GM23338 (cell line): ENCODE results near the gene IGF1R.

ENCODE experiments used
- CREB1 ChIP-seq: fragments of 250-450 bp; sonication (Bioruptor Pico); IDR thresholded peaks from 2 replicates; pipeline ENCODE4 v1.5.0; 2020; ENCODE audit warnings: low read depth, mild to moderate bottlenecking, moderate library complexity
- EZH2 ChIP-seq: fragments of 200-600 bp; sonication (generic); IDR thresholded peaks from one replicate; pipeline ENCODE4 v1.8.0; 2017; ENCODE audit warnings: antibody characterized with exemption, mild to moderate bottlenecking, low read depth; ENCODE audit not compliant: unreplicated experiment
- EZH2phosphoT487 ChIP-seq: fragments of 200-600 bp; sonication (generic); IDR thresholded peaks from one replicate; pipeline ENCODE4 v1.8.1; 2018; ENCODE audit warnings: antibody characterized with exemption; ENCODE audit not compliant: unreplicated experiment
- POLR2AphosphoS5 ChIP-seq: IDR thresholded peaks from 2 replicates; pipeline ENCODE4 v1.6.1; 2016; ENCODE audit warnings: antibody characterized with exemption, low read depth
- TF ChIP-seq, protein P1 (sequence below), 2 experiments: fragments of 200-600 bp in 1 of 2; sonication (generic) in 1 of 2; conservative IDR thresholded peaks; 2 replicates each; pipeline versions ENCODE4 v1.5.1 to v1.6.1; 2016 to 2017; ENCODE audit warnings: antibody characterized with exemption in 2 of 2, low read depth in 2 of 2, mild to moderate bottlenecking in 2 of 2, moderate library complexity in 1 of 2
- TF ChIP-seq, protein P2 (sequence below): IDR thresholded peaks from one replicate; pipeline ENCODE4 v1.6.1; 2018; ENCODE audit warnings: antibody characterized with exemption; ENCODE audit not compliant: unreplicated experiment

DNA sequence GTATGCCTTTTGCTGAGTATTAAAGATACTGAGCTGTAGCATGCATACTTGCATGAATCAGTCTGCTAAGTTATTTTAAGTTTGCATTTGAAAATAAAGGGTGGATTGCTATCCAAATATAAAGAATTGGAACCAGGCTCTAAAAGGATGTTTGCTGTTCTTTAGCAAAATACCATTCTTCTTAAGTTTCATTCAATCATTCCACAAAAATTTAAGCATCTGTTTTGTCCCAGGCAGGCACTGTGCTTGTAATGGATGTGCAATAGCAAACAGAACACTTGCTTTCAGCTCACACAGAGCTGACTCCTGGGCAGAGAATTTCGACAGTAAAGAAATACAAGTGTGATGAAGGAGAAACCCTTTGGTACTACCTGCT, 208.2 kb downstream of the IGF1R start:
- TF ChIP-seq, protein P1, sequence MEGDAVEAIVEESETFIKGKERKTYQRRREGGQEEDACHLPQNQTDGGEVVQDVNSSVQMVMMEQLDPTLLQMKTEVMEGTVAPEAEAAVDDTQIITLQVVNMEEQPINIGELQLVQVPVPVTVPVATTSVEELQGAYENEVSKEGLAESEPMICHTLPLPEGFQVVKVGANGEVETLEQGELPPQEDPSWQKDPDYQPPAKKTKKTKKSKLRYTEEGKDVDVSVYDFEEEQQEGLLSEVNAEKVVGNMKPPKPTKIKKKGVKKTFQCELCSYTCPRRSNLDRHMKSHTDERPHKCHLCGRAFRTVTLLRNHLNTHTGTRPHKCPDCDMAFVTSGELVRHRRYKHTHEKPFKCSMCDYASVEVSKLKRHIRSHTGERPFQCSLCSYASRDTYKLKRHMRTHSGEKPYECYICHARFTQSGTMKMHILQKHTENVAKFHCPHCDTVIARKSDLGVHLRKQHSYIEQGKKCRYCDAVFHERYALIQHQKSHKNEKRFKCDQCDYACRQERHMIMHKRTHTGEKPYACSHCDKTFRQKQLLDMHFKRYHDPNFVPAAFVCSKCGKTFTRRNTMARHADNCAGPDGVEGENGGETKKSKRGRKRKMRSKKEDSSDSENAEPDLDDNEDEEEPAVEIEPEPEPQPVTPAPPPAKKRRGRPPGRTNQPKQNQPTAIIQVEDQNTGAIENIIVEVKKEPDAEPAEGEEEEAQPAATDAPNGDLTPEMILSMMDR (conservative IDR thresholded peaks at IDR 0.05; ENCODE audit: low read depth in 2 of 2) = no peak
- TF ChIP-seq EZH2 = no peak
- TF ChIP-seq, protein P2, sequence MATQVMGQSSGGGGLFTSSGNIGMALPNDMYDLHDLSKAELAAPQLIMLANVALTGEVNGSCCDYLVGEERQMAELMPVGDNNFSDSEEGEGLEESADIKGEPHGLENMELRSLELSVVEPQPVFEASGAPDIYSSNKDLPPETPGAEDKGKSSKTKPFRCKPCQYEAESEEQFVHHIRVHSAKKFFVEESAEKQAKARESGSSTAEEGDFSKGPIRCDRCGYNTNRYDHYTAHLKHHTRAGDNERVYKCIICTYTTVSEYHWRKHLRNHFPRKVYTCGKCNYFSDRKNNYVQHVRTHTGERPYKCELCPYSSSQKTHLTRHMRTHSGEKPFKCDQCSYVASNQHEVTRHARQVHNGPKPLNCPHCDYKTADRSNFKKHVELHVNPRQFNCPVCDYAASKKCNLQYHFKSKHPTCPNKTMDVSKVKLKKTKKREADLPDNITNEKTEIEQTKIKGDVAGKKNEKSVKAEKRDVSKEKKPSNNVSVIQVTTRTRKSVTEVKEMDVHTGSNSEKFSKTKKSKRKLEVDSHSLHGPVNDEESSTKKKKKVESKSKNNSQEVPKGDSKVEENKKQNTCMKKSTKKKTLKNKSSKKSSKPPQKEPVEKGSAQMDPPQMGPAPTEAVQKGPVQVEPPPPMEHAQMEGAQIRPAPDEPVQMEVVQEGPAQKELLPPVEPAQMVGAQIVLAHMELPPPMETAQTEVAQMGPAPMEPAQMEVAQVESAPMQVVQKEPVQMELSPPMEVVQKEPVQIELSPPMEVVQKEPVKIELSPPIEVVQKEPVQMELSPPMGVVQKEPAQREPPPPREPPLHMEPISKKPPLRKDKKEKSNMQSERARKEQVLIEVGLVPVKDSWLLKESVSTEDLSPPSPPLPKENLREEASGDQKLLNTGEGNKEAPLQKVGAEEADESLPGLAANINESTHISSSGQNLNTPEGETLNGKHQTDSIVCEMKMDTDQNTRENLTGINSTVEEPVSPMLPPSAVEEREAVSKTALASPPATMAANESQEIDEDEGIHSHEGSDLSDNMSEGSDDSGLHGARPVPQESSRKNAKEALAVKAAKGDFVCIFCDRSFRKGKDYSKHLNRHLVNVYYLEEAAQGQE = no peak
- TF ChIP-seq POLR2AphosphoS5 = no peak
- no peak for TF ChIP-seq EZH2phosphoT487
- no peak for TF ChIP-seq CREB1 (CRISPR knock-in tag)
